ENCODE data around the gene CARD14. TPM values are rescaled to one million over a fixed set of nuclear protein-coding genes. Genes with fewer than 3 reads are reported as not detected.

The CARD14 gene
- total RNA-seq, 2 experiments from 2014 or later: not detected

DNA sequence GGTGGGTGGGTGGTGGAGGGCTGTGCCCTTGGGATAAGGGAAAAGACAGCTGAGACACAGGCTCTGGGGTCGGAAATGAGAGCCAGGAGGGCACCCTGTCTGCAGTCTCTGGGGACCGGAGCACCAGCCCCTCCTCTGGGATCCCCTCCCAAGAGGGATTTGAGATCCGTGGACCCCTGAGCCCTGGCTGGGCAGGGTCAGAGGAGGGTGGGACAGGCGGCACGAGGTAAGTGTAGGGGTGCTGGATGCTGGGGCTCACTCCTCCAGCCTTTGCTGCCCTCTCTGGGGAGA lies 49.9 kb downstream of the CARD14 start:
- CTCF ChIA-PET: interaction anchor here (0.6 to 3.0 kb wide), 4 partner anchors 24 to 119 kb away, joined by 3 to 12 read pairs (median 6); partner anchors contain the start of gene GAA
- H3K4me3 Mint-ChIP-seq: peak overlapping the region; percentile 89

DNA sequence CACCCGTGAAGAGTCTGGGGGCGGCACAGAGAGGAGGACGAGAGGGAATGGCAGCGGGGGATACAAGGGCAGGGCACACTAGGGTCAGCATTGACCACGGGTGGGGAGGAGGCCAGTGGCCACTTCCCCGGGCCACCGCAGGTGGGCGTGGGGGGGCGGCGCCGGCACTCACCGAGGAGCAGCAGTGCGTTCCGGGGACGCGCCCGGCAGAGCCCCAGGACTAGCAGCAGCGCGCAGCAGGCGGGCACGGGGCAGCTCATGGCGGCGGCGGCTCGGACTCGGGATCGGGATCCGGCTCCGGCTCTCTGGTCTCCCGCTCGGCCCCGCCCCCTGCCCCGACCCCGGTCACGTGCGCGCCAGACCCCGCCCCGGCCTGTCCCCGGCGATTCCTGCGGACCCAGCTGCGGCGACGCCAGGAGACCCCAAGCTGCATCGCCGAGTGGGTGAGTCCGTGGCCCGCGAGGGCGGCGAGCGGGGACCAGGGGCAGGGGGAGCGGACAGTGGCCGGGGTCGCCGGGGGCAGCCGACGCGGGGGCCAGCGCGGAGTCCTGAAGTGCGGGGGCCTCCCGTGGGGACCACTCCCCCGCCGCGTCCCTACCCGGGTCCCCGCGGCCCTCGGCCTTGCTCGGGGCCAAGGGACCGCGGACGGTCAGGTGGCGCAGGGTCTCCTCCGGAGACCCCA lies 50.4 kb downstream of the CARD14 start, which contains the start of the genes SGSH and SLC26A11:
Gene SGSH, minus strand, starts transcription at position 280 of the 682 bp plus-strand sequence. Its CDS starts 20 bp downstream, at position 260.
Gene SLC26A11, plus strand, starts transcription at position 374 of the 682 bp plus-strand sequence. CDS start 1,134 bp downstream, outside the sequence.
- H3K9me3 Mint-ChIP-seq: no peaks in the 10 kb centered on the region
- H3K27ac Mint-ChIP-seq: peak within 1 kb of the TSS; percentile 89
- H3K27me3 Mint-ChIP-seq: peaks cover 1% of the 10 kb centered on the region
- H3K4me3 Mint-ChIP-seq: peak within 1 kb of the TSS; percentile 89
- POLR2A ChIA-PET: interaction anchor here (0.7 to 4.0 kb wide), 14 partner anchors 8 to 119 kb away, joined by 3 to 51 read pairs (median 7); partner anchors contain the start of genes GAA and RNF213
- peaks cover 30% of the 10 kb centered on the region for H3K36me3 Mint-ChIP-seq (ENCODE audit: low read depth)
- peaks cover 32% of the 10 kb centered on the region for H3K4me1 Mint-ChIP-seq
- CTCF ChIA-PET: interaction anchor here (3.0 kb wide), 1 partner anchor 34 kb away, joined by 12 read pairs; no protein-coding TSS in a partner anchor
- peak; percentile 69 for DNase-seq

More for the DNA sequence above, 49.9 kb downstream of the CARD14 start:
- H3K9me3 Mint-ChIP-seq: no peaks in the 10 kb centered on the region
- H3K27me3 Mint-ChIP-seq: peaks cover 1% of the 10 kb centered on the region
- peak overlapping the region; percentile 89 for H3K27ac Mint-ChIP-seq
- POLR2A ChIA-PET: interaction anchor here (0.7 to 4.0 kb wide), 16 partner anchors 9 to 118 kb away, joined by 3 to 51 read pairs (median 6); partner anchors contain the start of genes GAA and RNF213
- peaks cover 32% of the 10 kb centered on the region for H3K4me1 Mint-ChIP-seq
- no peak for DNase-seq
- H3K36me3 Mint-ChIP-seq (ENCODE audit: low read depth): peaks cover 30% of the 10 kb centered on the region

DNA sequence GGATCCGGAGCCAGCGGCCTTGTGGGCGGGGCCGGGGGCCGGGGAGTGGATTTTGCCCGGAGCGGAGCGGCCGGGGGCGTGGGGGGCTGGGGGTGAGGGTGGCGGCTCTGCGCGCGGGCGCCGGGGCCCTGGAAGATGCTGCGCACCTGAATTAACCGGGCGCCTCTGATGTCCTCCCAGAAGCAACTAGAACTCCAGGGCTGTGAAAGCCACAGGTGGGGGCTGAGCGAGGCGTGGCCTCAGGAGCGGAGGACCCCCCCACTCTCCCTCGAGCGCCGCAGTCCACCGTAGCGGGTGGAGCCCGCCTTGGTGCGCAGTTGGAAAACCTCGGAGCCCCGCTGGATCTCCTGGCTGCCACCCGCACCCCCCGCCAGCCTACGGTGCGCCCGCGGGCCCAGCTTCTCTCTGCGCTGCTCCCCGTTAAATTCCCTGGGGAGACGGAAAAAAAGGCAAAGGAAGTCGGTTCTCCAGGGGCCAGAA lies 50.9 kb downstream of the CARD14 start:
- peak overlapping the region; percentile 71 for H3K4me3 Mint-ChIP-seq

GRCh38 chr17:80221351-80222105 lies 51.7 kb downstream of the CARD14 start:
- Mint-ChIP-seq H3K36me3 (ENCODE audit: low read depth) (peaks cover 25% of the 10 kb centered on the region), H3K4me3 (peak overlapping the region; percentile 71), H3K9me3 (no peaks in the 10 kb centered on the region), H3K27me3 (peaks cover 1% of the 10 kb centered on the region), H3K4me1 (peaks cover 32% of the 10 kb centered on the region), H3K27ac (peak overlapping the region; percentile 44)
- no peak for DNase-seq
- ChIA-PET CTCF (no interaction called here), POLR2A (interaction anchor here (1.0 to 4.0 kb wide), 2 partner anchors 45 to 76 kb away, joined by 3 to 32 read pairs; no protein-coding TSS in a partner anchor)

More for the DNA sequence above, 50.9 kb downstream of the CARD14 start:
- POLR2A ChIA-PET: interaction anchor here (1.9 to 4.0 kb wide), 6 partner anchors 9 to 75 kb away, joined by 8 to 51 read pairs (median 28); partner anchors contain the start of gene RNF213
- H3K4me1 Mint-ChIP-seq: peaks cover 32% of the 10 kb centered on the region
- H3K27me3 Mint-ChIP-seq: peaks cover 1% of the 10 kb centered on the region
- no peak for DNase-seq
- CTCF ChIA-PET: interaction anchor here (3.0 kb wide), 1 partner anchor 33 kb away, joined by 12 read pairs; no protein-coding TSS in a partner anchor
- no peak overlapping the region for H3K27ac Mint-ChIP-seq
- peaks cover 30% of the 10 kb centered on the region for H3K36me3 Mint-ChIP-seq (ENCODE audit: low read depth)
- no peaks in the 10 kb centered on the region for H3K9me3 Mint-ChIP-seq

GRCh38 chr17:80222376-80223141 lies 52.7 kb downstream of the CARD14 start:
- Mint-ChIP-seq H3K4me3 (no peak overlapping the region), H3K36me3 (ENCODE audit: low read depth) (peaks cover 17% of the 10 kb centered on the region), H3K27ac (no peak overlapping the region), H3K27me3 (peaks cover 1% of the 10 kb centered on the region), H3K9me3 (no peaks in the 10 kb centered on the region), H3K4me1 (peaks cover 29% of the 10 kb centered on the region)
- no peak for DNase-seq
- ChIA-PET CTCF (no interaction called here), POLR2A (interaction anchor here (1.0 kb wide), 1 partner anchor 77 kb away, joined by 3 read pairs; no protein-coding TSS in a partner anchor)

DNA sequence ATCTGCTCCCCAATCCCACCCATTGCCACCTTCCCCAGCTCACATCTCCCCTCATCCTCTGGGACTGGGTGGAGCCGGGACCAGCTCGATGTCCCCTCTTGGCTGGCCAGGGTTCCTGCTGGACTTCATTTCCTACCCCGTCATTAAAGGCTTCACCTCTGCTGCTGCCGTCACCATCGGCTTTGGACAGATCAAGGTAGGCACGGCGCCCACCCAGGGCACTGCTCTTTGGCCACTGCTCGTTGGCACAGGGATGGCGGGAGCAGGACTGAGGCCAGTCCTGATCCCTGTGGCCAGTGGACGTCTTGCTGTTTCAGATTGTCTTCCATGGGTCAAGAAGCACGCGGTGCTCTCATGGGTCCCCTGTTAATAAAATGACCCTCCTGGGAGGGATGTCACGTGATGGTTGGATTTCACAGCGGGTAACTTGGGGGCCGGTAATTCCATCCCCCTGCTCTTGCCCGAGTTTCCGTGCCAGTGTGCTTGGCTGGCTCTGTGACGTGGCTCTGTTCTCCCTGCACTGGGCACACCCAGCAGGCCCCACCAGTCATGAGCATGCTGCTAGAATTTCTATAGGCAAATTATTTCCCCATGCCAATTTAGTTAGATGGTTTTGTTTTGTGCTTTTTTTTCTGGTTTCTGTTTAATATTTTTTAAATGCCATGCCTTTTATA lies 53.4 kb downstream of the CARD14 start:
- H3K36me3 Mint-ChIP-seq (ENCODE audit: low read depth): peaks cover 15% of the 10 kb centered on the region
- no peak overlapping the region for H3K27ac Mint-ChIP-seq
- POLR2A ChIA-PET: no interaction called here
- CTCF ChIA-PET: no interaction called here
- peaks cover 23% of the 10 kb centered on the region for H3K4me1 Mint-ChIP-seq
- no peak overlapping the region for H3K4me3 Mint-ChIP-seq
- peaks cover 1% of the 10 kb centered on the region for H3K27me3 Mint-ChIP-seq
- H3K9me3 Mint-ChIP-seq: no peaks in the 10 kb centered on the region
- no peak for DNase-seq

- no peak overlapping the region for H3K27ac Mint-ChIP-seq
- peaks cover 16% of the 10 kb centered on the region for H3K4me1 Mint-ChIP-seq
- no peak for DNase-seq
- no peaks in the 10 kb centered on the region for H3K9me3 Mint-ChIP-seq
- H3K27me3 Mint-ChIP-seq: peaks cover 1% of the 10 kb centered on the region
- H3K4me3 Mint-ChIP-seq: no peak overlapping the region
- ChIA-PET CTCF (no interaction called here), POLR2A (no interaction called here)
- H3K36me3 Mint-ChIP-seq (ENCODE audit: low read depth): peaks cover 14% of the 10 kb centered on the region
Measured at GRCh38 chr17:80223838-80224497, 54.1 kb downstream of the CARD14 start.

DNA sequence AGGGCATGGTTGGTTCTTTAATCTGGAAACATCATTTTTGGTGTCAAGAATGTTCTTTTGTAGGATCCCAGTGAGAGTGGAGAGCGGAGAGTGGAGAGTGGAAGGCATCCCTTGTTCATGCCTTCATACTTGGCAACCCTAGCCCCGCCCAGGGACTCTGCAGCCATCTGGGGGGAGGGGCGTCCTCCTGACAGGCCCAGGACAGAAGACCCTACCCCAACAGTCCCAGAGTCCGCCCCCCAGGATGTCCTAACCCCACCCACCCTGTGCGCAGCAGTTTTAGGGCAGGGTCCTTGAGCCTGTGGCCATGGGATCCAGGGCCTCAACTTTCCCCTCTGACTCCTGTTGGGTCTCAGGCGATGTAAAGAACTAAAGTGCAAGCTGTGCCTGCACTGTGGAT lies 54.9 kb downstream of the CARD14 start:
- POLR2A ChIA-PET: no interaction called here

DNA sequence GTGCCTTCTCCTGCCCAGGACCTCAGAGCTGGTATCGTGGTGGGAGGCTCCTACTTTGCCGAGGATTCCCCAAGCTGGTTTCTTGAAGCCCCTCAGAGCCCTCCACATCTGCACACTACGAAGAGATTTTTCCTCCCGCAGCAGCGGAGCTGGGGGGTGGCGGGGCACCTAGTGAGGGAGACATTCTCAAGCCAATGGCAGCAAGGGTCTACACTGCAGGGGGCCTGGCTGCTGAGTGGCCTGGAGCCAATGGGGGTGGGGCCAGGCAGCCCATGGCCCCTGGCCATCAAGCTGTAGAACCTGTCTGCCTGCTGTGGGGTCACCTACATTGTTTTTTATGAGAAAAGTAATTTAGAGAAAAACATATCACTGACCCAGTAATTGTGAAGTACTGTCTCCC lies 55.4 kb downstream of the CARD14 start:
- CTCF ChIA-PET: interaction anchor here (1.4 kb wide), 1 partner anchor 29 kb away, joined by 5 read pairs; no protein-coding TSS in a partner anchor

More for the DNA sequence above, 54.9 kb downstream of the CARD14 start:
- H3K4me1 Mint-ChIP-seq: peaks cover 10% of the 10 kb centered on the region
- no peak overlapping the region for H3K4me3 Mint-ChIP-seq
- CTCF ChIA-PET: no interaction called here
- H3K36me3 Mint-ChIP-seq (ENCODE audit: low read depth): peaks cover 10% of the 10 kb centered on the region
- DNase-seq: no peak
- H3K27ac Mint-ChIP-seq: no peak overlapping the region
- peaks cover 1% of the 10 kb centered on the region for H3K27me3 Mint-ChIP-seq
- H3K9me3 Mint-ChIP-seq: no peaks in the 10 kb centered on the region

GRCh38 chr17:80227156-80227555 lies 57.3 kb downstream of the CARD14 start:
- POLR2A ChIA-PET: interaction anchor here (1.3 to 1.9 kb wide), 2 partner anchors 10 to 46 kb away, joined by 5 to 7 read pairs; no protein-coding TSS in a partner anchor

More for the DNA sequence above, 55.4 kb downstream of the CARD14 start:
- Mint-ChIP-seq H3K9me3 (no peaks in the 10 kb centered on the region), H3K4me3 (no peak overlapping the region), H3K36me3 (ENCODE audit: low read depth) (peaks cover 10% of the 10 kb centered on the region), H3K27me3 (peaks cover 1% of the 10 kb centered on the region), H3K4me1 (peaks cover 8% of the 10 kb centered on the region), H3K27ac (no peak overlapping the region)
- POLR2A ChIA-PET: interaction anchor here (0.9 to 1.9 kb wide), 3 partner anchors 39 to 79 kb away, joined by 3 to 5 read pairs (median 5); no protein-coding TSS in a partner anchor
- DNase-seq: no peak

GRCh38 chr17:80227666-80228065 lies 57.8 kb downstream of the CARD14 start:
- H3K4me3 Mint-ChIP-seq: no peak overlapping the region
- DNase-seq: no peak
- peaks cover 7% of the 10 kb centered on the region for H3K9me3 Mint-ChIP-seq
- no peaks in the 10 kb centered on the region for H3K27me3 Mint-ChIP-seq
- H3K27ac Mint-ChIP-seq: no peak overlapping the region
- ChIA-PET CTCF (interaction anchor here (1.1 kb wide), 1 partner anchor 219 kb away, joined by 3 read pairs; no protein-coding TSS in a partner anchor), POLR2A (interaction anchor here (1.3 kb wide), 1 partner anchor 10 kb away, joined by 7 read pairs; no protein-coding TSS in a partner anchor)
- H3K4me1 Mint-ChIP-seq: peaks cover 6% of the 10 kb centered on the region
- H3K36me3 Mint-ChIP-seq (ENCODE audit: low read depth): peaks cover 26% of the 10 kb centered on the region

More at GRCh38 chr17:80227156-80227555, 57.3 kb downstream of the CARD14 start:
- peaks cover 3% of the 10 kb centered on the region for H3K9me3 Mint-ChIP-seq
- H3K27me3 Mint-ChIP-seq: no peaks in the 10 kb centered on the region
- H3K4me3 Mint-ChIP-seq: no peak overlapping the region
- CTCF ChIA-PET: interaction anchor here (1.1 kb wide), 1 partner anchor 218 kb away, joined by 3 read pairs; no protein-coding TSS in a partner anchor
- no peak for DNase-seq
- peaks cover 21% of the 10 kb centered on the region for H3K36me3 Mint-ChIP-seq (ENCODE audit: low read depth)
- H3K27ac Mint-ChIP-seq: no peak overlapping the region
- peaks cover 6% of the 10 kb centered on the region for H3K4me1 Mint-ChIP-seq
